Measurements from ENCODE around the gene KLHL33. TPM values are rescaled to one million over a fixed set of nuclear protein-coding genes. Genes with fewer than 3 reads are reported as not detected.

The KLHL33 gene
- total RNA-seq, 4 donors from 2014 or later = 0.16 to 0.27 TPM; not detected in 2

DNA sequence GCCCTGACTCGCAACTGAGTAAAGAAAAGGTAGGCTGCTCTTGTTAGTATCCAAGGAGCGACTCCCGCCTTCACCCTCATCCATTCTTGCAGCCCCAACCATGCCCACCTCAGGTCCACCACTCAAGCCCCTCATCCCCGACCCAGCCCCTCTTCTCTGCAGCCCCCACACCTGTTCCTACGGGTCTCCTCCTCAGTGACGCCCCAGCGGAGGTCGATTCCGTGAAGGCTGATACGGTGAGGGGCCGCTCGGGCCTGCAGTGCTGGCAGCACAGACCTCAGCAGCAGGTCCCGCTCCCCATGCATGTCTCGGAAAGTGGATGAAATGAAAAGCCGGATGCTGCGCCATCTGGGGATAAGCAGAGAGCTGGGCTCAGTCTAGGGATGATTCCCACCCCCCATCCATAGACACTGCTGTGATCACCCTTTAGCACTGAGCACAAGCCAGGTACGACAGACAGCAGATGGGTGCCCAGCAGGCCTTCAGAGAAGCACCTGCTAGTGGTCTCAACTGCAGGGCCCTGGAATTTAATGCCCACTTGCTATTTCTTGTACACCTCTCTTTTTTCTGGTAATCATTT, 49.6 kb downstream of the KLHL33 start:
- no peaks in the 10 kb centered on the region for H3K27me3 ChIP-seq
- no peaks in the 10 kb centered on the region for H3K9me3 ChIP-seq
- peaks cover 0 to 95% (median 46%) of the 10 kb centered on the region in 4 donors for H3K36me3 ChIP-seq
- no peak overlapping the region for H3K4me3 ChIP-seq
- 93% methylated on average over 16 of the region's 17 CpGs; no CpG with 5 or more reads in 1 of the 2 donors for WGBS, 2 donors (ENCODE audit: low coverage in 1 of 2)
- intact Hi-C loops (cut with DNase I; ENCODE audit: low total_unique reads) = no loop called here
- H3K4me1 ChIP-seq = no peaks in the 10 kb centered on the region
- H3K27ac ChIP-seq = no peak overlapping the region
- DNase-seq = no peak
- TF ChIP-seq, protein P1, sequence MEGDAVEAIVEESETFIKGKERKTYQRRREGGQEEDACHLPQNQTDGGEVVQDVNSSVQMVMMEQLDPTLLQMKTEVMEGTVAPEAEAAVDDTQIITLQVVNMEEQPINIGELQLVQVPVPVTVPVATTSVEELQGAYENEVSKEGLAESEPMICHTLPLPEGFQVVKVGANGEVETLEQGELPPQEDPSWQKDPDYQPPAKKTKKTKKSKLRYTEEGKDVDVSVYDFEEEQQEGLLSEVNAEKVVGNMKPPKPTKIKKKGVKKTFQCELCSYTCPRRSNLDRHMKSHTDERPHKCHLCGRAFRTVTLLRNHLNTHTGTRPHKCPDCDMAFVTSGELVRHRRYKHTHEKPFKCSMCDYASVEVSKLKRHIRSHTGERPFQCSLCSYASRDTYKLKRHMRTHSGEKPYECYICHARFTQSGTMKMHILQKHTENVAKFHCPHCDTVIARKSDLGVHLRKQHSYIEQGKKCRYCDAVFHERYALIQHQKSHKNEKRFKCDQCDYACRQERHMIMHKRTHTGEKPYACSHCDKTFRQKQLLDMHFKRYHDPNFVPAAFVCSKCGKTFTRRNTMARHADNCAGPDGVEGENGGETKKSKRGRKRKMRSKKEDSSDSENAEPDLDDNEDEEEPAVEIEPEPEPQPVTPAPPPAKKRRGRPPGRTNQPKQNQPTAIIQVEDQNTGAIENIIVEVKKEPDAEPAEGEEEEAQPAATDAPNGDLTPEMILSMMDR (IDR thresholded peaks at IDR 0.05) = no peak
- TF ChIP-seq POLR2AphosphoS5 (IDR thresholded peaks at IDR 0.05) = no peak
- no peak for TF ChIP-seq POLR2A (IDR thresholded peaks at IDR 0.05)
- no peak for TF ChIP-seq EP300 (IDR thresholded peaks at IDR 0.05; ENCODE audit: low read depth)
- in situ Hi-C loops (cut with MboI; ENCODE audit: low pct_ligation_motif_present in 1 of 4, low pct_unique_long_range_greater_than_20kb in 1 of 4, low sequenced_read_pairs in 3 of 4) = no loop called here

DNA sequence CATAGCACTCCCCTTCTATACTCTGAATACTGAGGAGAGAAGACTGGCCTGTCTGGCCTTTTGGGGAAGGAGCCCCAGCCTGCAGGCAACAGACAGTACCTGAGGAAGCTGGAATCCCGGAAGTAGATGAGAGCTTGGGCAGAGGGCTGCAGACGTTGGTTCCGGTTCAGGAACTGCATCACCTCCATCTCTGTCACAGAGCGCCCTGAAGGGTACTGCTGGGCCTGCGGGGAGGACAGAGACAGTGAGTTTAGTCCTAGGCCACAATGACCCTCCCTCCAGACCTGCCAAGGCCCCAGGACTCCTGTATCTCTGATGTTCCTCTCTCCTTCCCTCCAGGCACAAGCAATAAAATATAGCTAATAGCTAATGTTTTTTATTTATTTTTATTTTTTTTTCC, 51.1 kb downstream of the KLHL33 start:
- Histone ChIP-seq H3K4me1 (no peaks in the 10 kb centered on the region), H3K27me3 (no peaks in the 10 kb centered on the region), H3K9me3 (no peaks in the 10 kb centered on the region), H3K36me3 (peaks cover 0 to 91% (median 44%) of the 10 kb centered on the region in 4 donors), H3K4me3 (no peak overlapping the region), H3K27ac (no peak overlapping the region)
- no peak for DNase-seq
- WGBS, 2 donors (ENCODE audit: low coverage in 1 of 2) = 96% methylated on average over 5 of the region's 5 CpGs; no CpG with 5 or more reads in 1 of the 2 donors
- intact Hi-C loops (cut with DNase I; ENCODE audit: low total_unique reads) = no loop called here
- TF ChIP-seq POLR2AphosphoS5 (IDR thresholded peaks at IDR 0.05) (no peak), POLR2A (IDR thresholded peaks at IDR 0.05) (no peak), EP300 (IDR thresholded peaks at IDR 0.05; ENCODE audit: low read depth) (no peak)
- TF ChIP-seq, protein P1 (IDR thresholded peaks at IDR 0.05) = no peak
- in situ Hi-C loops (cut with MboI; ENCODE audit: low pct_ligation_motif_present in 1 of 4, low pct_unique_long_range_greater_than_20kb in 1 of 4, low sequenced_read_pairs in 3 of 4) = no loop called here

- in situ Hi-C loops (cut with MboI; ENCODE audit: low pct_ligation_motif_present in 1 of 4, low pct_unique_long_range_greater_than_20kb in 1 of 4, low sequenced_read_pairs in 3 of 4) = no loop called here
- Histone ChIP-seq H3K27ac (no peak overlapping the region), H3K9me3 (no peaks in the 10 kb centered on the region), H3K27me3 (no peaks in the 10 kb centered on the region), H3K36me3 (peaks cover 0 to 92% (median 44%) of the 10 kb centered on the region in 4 donors), H3K4me1 (no peaks in the 10 kb centered on the region), H3K4me3 (no peak overlapping the region)
- intact Hi-C loops (cut with DNase I; ENCODE audit: low total_unique reads) = no loop called here
- TF ChIP-seq, protein P1 (IDR thresholded peaks at IDR 0.05) = no peak
- TF ChIP-seq POLR2A (IDR thresholded peaks at IDR 0.05) (no peak), EP300 (IDR thresholded peaks at IDR 0.05; ENCODE audit: low read depth) (no peak), POLR2AphosphoS5 (IDR thresholded peaks at IDR 0.05) (no peak)
- no peak for DNase-seq
- 90% methylated on average over 7 of the region's 7 CpGs; no CpG with 5 or more reads in 1 of the 2 donors for WGBS, 2 donors (ENCODE audit: low coverage in 1 of 2)
Measured at GRCh38 chr14:20384321-20384720, 51.6 kb downstream of the KLHL33 start.

DNA sequence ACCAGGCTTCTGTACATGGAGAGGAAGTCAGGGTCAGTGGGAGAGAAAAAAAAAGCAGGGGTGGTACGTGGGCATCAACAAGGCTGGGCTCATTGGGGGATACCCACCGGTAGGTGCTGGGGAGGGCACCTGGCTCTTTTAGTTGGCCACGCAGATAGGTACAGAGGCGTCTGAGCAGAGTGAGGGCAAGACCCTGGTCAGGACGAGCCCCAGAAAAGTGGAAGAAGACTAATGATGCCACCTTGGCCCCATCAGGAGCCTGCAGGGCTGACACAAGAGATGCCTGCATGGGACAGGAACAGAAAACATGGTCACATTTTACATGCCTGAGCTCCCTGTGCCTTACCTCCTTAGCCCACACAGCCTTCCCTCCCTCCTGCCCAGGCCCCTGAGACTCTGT, 52.3 kb downstream of the KLHL33 start:
- peaks cover 0 to 96% (median 43%) of the 10 kb centered on the region in 4 donors for H3K36me3 ChIP-seq
- TF ChIP-seq POLR2AphosphoS5 (IDR thresholded peaks at IDR 0.05) = no peak
- H3K4me1 ChIP-seq = no peaks in the 10 kb centered on the region
- H3K4me3 ChIP-seq = no peak overlapping the region
- in situ Hi-C loops (cut with MboI; ENCODE audit: low pct_ligation_motif_present in 1 of 4, low pct_unique_long_range_greater_than_20kb in 1 of 4, low sequenced_read_pairs in 3 of 4) (no loop called here), intact Hi-C loops (cut with DNase I; ENCODE audit: low total_unique reads) (no loop called here)
- H3K27ac ChIP-seq = no peak overlapping the region
- WGBS, 2 donors (ENCODE audit: low coverage in 1 of 2) = 89% methylated on average over 5 of the region's 5 CpGs; no CpG with 5 or more reads in 1 of the 2 donors
- H3K9me3 ChIP-seq = no peaks in the 10 kb centered on the region
- DNase-seq = no peak
- H3K27me3 ChIP-seq = no peaks in the 10 kb centered on the region

- no peak for DNase-seq
- Histone ChIP-seq H3K4me3 (no peak overlapping the region), H3K36me3 (peaks cover 0 to 96% (median 43%) of the 10 kb centered on the region in 4 donors), H3K4me1 (no peaks in the 10 kb centered on the region), H3K27me3 (no peaks in the 10 kb centered on the region), H3K27ac (no peak overlapping the region), H3K9me3 (no peaks in the 10 kb centered on the region)
- in situ Hi-C loops (cut with MboI; ENCODE audit: low pct_ligation_motif_present in 1 of 4, low pct_unique_long_range_greater_than_20kb in 1 of 4, low sequenced_read_pairs in 3 of 4) = no loop called here
- WGBS, 2 donors (ENCODE audit: low coverage in 1 of 2) = 78 to 94% methylated on average over 3 to 10 of the region's 10 CpGs
- intact Hi-C loops (cut with DNase I; ENCODE audit: low total_unique reads) = no loop called here
- TF ChIP-seq POLR2AphosphoS5 (IDR thresholded peaks at IDR 0.05) (no peak), EP300 (IDR thresholded peaks at IDR 0.05; ENCODE audit: low read depth) (no peak), POLR2A (IDR thresholded peaks at IDR 0.05) (no peak)
- TF ChIP-seq, protein P1 (IDR thresholded peaks at IDR 0.05) = no peak
Measured at GRCh38 chr14:20383032-20383431, 52.9 kb downstream of the KLHL33 start.
